ENCODE results near the gene SEZ6L.

GRCh38 chr22:26141831-26142230 lies 27.4 kb upstream of the SEZ6L start:
- TF ChIP-seq CTCF (IDR thresholded peaks at IDR 0.05) (no peak), EP300 (IDR thresholded peaks at IDR 0.05) (no peak)
